ENCODE data around the gene PAPPA. TPM values are rescaled to one million over a fixed set of nuclear protein-coding genes. Genes with fewer than 3 reads are reported as not detected.

PAPPA gene
- total RNA-seq, 2 donors from 2014 or later = not detected

GRCh38 chr9:116352958-116353357 is 199.4 kb downstream of the PAPPA start:
- no peaks in the 10 kb centered on the region for H3K4me1 Mint-ChIP-seq (ENCODE audit: low read depth)
- H3K36me3 Mint-ChIP-seq (ENCODE audit: insufficient read depth in 2 of 2) = no peaks in the 10 kb centered on the region
- no peak overlapping the region for H3K4me3 Mint-ChIP-seq
- no peak for ATAC-seq (replicated peaks in 1 of 2)
- H3K27ac Mint-ChIP-seq = no peak overlapping the region
- peaks cover 9% of the 10 kb centered on the region for H3K27me3 Mint-ChIP-seq (ENCODE audit: low read depth)
- DNase-seq = no peak
- H3K9me3 Mint-ChIP-seq = no peaks in the 10 kb centered on the region

- Mint-ChIP-seq H3K9me3 (no peaks in the 10 kb centered on the region), H3K36me3 (ENCODE audit: insufficient read depth in 2 of 2) (no peaks in the 10 kb centered on the region), H3K4me3 (no peak overlapping the region), H3K27me3 (ENCODE audit: low read depth) (peaks cover 9% of the 10 kb centered on the region), H3K27ac (no peak overlapping the region), H3K4me1 (ENCODE audit: low read depth) (no peaks in the 10 kb centered on the region)
- ATAC-seq (replicated peaks in 1 of 2) = no peak
- no peak for DNase-seq
Observed at GRCh38 chr9:116355153-116355921, 201.7 kb downstream of the PAPPA start.

DNA sequence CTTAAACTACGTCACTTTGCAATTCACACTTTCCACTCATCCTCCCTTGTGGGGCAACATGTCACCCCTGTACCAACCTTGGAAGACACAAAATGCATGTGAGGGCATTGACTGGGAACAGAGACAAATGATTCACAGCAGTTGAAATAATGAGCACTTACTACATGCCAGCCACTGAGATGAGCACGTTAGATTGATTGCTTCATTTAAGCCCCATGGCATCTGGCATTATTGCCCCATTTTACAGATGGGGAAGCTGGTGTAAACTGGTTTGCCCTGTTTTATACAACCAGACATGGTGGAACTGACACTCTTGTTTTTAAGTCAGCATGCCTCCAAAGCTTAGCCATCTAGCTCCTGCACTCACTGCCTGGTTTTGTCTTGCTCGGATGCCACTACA is 204.7 kb downstream of the PAPPA start:
- DNase-seq (no peak), ATAC-seq (replicated peaks in 1 of 2) (no peak)
- Mint-ChIP-seq H3K27me3 (ENCODE audit: low read depth) (peaks cover 9% of the 10 kb centered on the region), H3K27ac (no peak overlapping the region), H3K9me3 (no peaks in the 10 kb centered on the region), H3K4me1 (ENCODE audit: low read depth) (no peaks in the 10 kb centered on the region), H3K36me3 (ENCODE audit: insufficient read depth in 2 of 2) (no peaks in the 10 kb centered on the region), H3K4me3 (no peak overlapping the region)

DNA sequence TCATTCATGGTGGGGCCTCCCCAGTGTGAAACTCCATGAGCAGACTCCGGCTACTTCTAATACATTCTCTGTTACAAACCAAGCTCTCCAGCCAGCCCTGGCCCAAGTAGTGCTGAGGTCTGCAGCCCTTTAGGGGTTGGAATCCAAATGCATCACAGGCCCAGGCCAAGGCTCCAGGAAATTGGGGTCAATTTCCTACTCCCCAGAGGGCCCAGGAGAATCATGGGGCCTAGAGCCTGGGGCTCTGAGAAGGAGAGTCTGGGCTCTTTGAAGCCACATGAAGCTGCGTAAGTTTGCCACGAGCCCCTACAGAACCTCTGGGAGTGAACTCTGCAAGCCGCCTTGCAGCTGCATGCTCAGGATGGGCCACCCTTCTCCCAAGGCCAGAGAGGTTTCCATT is 206.4 kb downstream of the PAPPA start:
- no peak overlapping the region for H3K4me3 Mint-ChIP-seq
- no peaks in the 10 kb centered on the region for H3K4me1 Mint-ChIP-seq (ENCODE audit: low read depth)
- no peak for DNase-seq
- H3K27ac Mint-ChIP-seq = no peak overlapping the region
- no peaks in the 10 kb centered on the region for H3K9me3 Mint-ChIP-seq
- H3K36me3 Mint-ChIP-seq (ENCODE audit: insufficient read depth in 2 of 2) = no peaks in the 10 kb centered on the region
- peaks cover 1% of the 10 kb centered on the region for H3K27me3 Mint-ChIP-seq (ENCODE audit: low read depth)
- no peak for ATAC-seq (replicated peaks in 1 of 2)

GRCh38 chr9:116360989-116361388 is 207.4 kb downstream of the PAPPA start:
- Mint-ChIP-seq H3K36me3 (ENCODE audit: insufficient read depth in 2 of 2) (no peaks in the 10 kb centered on the region), H3K9me3 (no peaks in the 10 kb centered on the region), H3K27me3 (ENCODE audit: low read depth) (no peaks in the 10 kb centered on the region), H3K4me1 (ENCODE audit: low read depth) (no peaks in the 10 kb centered on the region), H3K4me3 (no peak overlapping the region), H3K27ac (no peak overlapping the region)
- DNase-seq (no peak), ATAC-seq (replicated peaks in 1 of 2) (no peak)

- no peak overlapping the region for H3K27ac Mint-ChIP-seq
- no peaks in the 10 kb centered on the region for H3K27me3 Mint-ChIP-seq (ENCODE audit: low read depth)
- no peaks in the 10 kb centered on the region for H3K36me3 Mint-ChIP-seq (ENCODE audit: insufficient read depth in 2 of 2)
- H3K9me3 Mint-ChIP-seq = no peaks in the 10 kb centered on the region
- ATAC-seq (replicated peaks in 1 of 2) = no peak
- DNase-seq = no peak
- no peak overlapping the region for H3K4me3 Mint-ChIP-seq
- H3K4me1 Mint-ChIP-seq (ENCODE audit: low read depth) = no peaks in the 10 kb centered on the region
Observed at GRCh38 chr9:116361547-116361946, 208.0 kb downstream of the PAPPA start.

GRCh38 chr9:116362493-116362892 is 208.9 kb downstream of the PAPPA start:
- H3K27me3 Mint-ChIP-seq (ENCODE audit: low read depth) = no peaks in the 10 kb centered on the region
- DNase-seq = no peak
- ATAC-seq (replicated peaks in 1 of 2) = no peak
- no peaks in the 10 kb centered on the region for H3K4me1 Mint-ChIP-seq (ENCODE audit: low read depth)
- no peak overlapping the region for H3K27ac Mint-ChIP-seq
- no peaks in the 10 kb centered on the region for H3K36me3 Mint-ChIP-seq (ENCODE audit: insufficient read depth in 2 of 2)
- no peaks in the 10 kb centered on the region for H3K9me3 Mint-ChIP-seq
- H3K4me3 Mint-ChIP-seq = no peak overlapping the region

DNA sequence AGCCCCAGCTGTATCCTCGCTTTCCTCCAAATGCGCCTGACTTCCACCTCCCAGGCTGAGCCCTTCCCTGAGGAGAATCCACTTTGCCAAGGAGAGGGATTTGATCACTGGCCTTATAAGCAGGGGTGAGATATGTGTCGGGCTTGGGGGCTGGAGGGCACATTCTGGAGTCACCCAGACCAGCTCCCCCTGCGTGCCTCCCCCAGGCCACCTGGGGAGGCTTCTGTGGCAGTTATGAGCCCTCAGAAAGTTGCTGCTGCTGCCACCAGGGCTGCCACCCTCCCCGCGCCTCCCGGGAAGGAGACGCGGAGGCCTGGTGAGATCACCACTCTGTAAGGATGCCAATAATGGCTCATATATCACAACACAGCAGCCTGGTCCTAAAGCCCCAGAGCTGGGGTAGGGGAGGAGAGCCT is 211.5 kb downstream of the PAPPA start:
- DNase-seq = no peak
- ATAC-seq (replicated peaks in 1 of 2) = no peak
- no peaks in the 10 kb centered on the region for H3K27me3 Mint-ChIP-seq (ENCODE audit: low read depth)

DNA sequence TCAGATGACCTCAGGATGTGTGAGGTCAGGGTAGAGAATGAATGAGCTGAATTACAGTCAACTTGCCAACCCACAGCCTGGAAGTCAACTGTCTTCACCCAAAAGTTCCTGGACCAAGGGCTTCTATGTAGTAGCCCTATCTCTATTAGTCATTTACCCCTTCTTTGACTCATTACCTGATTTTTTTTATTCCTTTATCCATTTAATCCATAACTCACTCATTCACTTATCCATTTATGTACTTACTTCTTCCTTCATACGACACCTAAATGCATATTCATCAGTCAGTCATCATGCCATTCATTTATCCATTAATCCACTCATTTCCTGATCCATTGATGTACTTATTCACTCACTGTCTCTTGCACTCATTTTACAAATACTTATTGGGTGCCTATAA is 212.7 kb downstream of the PAPPA start:
- H3K27ac Mint-ChIP-seq = no peak overlapping the region
- H3K27me3 Mint-ChIP-seq (ENCODE audit: low read depth) = no peaks in the 10 kb centered on the region
- no peak overlapping the region for H3K4me3 Mint-ChIP-seq
- no peaks in the 10 kb centered on the region for H3K36me3 Mint-ChIP-seq (ENCODE audit: insufficient read depth in 2 of 2)
- DNase-seq (no peak), ATAC-seq (replicated peaks in 1 of 2) (no peak)
- H3K9me3 Mint-ChIP-seq = no peaks in the 10 kb centered on the region
- no peaks in the 10 kb centered on the region for H3K4me1 Mint-ChIP-seq (ENCODE audit: low read depth)

More for the DNA sequence above, 211.5 kb downstream of the PAPPA start:
- Mint-ChIP-seq H3K36me3 (ENCODE audit: insufficient read depth in 2 of 2) (no peaks in the 10 kb centered on the region), H3K9me3 (no peaks in the 10 kb centered on the region), H3K27ac (no peak overlapping the region), H3K4me1 (ENCODE audit: low read depth) (no peaks in the 10 kb centered on the region), H3K4me3 (no peak overlapping the region)

GRCh38 chr9:116368680-116369079 is 215.1 kb downstream of the PAPPA start:
- H3K27me3 Mint-ChIP-seq (ENCODE audit: low read depth) = no peaks in the 10 kb centered on the region
- ATAC-seq (replicated peaks in 1 of 2) (no peak), DNase-seq (no peak)
- no peaks in the 10 kb centered on the region for H3K4me1 Mint-ChIP-seq (ENCODE audit: low read depth)
- no peak overlapping the region for H3K27ac Mint-ChIP-seq
- H3K9me3 Mint-ChIP-seq = no peaks in the 10 kb centered on the region
- no peaks in the 10 kb centered on the region for H3K36me3 Mint-ChIP-seq (ENCODE audit: insufficient read depth in 2 of 2)
- H3K4me3 Mint-ChIP-seq = no peak overlapping the region

DNA sequence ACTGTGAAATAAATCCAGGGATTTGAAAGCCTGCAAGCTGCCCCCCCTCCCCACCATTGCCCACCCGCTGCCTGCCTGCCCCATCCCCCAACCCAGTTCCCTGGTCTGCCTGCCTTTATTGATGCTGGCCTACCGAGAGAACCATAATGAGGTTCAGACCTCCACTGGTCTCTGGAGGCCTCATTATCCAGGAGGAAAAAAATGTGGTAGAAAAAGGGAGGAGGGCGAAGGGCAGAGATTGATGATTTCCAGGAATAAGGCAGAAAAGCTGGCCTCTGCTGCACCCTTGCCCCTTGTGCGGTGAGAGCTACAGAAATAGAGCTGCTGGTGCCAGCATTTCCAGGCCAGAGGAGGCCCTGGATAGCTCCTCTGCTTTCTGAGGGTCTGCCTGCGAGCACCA is 216.1 kb downstream of the PAPPA start:
- Mint-ChIP-seq H3K27ac (no peak overlapping the region), H3K4me3 (no peak overlapping the region), H3K27me3 (ENCODE audit: low read depth) (no peaks in the 10 kb centered on the region), H3K9me3 (peaks cover 0 to 2% of the 10 kb centered on the region in 2 donors), H3K4me1 (ENCODE audit: low read depth) (no peaks in the 10 kb centered on the region), H3K36me3 (ENCODE audit: insufficient read depth in 2 of 2) (peaks cover 0 to 2% of the 10 kb centered on the region in 2 donors)
- no peak for DNase-seq
- ATAC-seq (replicated peaks in 1 of 2) = no peak

DNA sequence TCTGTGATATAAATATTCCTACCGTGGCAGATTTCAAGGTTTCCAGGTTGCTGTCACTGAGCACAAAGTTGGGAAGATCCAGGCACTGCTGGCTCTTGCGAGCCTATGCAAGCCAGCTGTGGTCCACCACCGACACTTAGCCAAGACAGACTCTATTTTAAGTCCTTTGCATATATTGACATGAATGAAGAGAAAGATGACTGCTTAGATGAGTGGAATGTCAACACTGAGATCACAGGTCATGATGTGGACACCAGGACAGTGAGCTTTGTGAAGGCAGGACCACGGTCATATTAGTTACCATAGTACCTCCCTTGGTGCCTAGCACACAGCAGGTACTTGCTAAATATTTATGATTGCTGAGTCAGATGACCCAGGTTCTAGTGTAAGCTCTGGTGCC is 217.0 kb downstream of the PAPPA start:
- Mint-ChIP-seq H3K27ac (no peak overlapping the region), H3K9me3 (peaks cover 0 to 2% of the 10 kb centered on the region in 2 donors), H3K4me3 (no peak overlapping the region), H3K4me1 (ENCODE audit: low read depth) (no peaks in the 10 kb centered on the region), H3K36me3 (ENCODE audit: insufficient read depth in 2 of 2) (peaks cover 0 to 2% of the 10 kb centered on the region in 2 donors), H3K27me3 (ENCODE audit: low read depth) (no peaks in the 10 kb centered on the region)
- DNase-seq = no peak
- no peak for ATAC-seq (replicated peaks in 1 of 2)

GRCh38 chr9:116372081-116372673 is 218.6 kb downstream of the PAPPA start:
- Mint-ChIP-seq H3K4me3 (no peak overlapping the region), H3K4me1 (ENCODE audit: low read depth) (no peaks in the 10 kb centered on the region), H3K27me3 (ENCODE audit: low read depth) (no peaks in the 10 kb centered on the region), H3K36me3 (ENCODE audit: insufficient read depth in 2 of 2) (peaks cover 0 to 2% of the 10 kb centered on the region in 2 donors), H3K27ac (no peak overlapping the region), H3K9me3 (peaks cover 0 to 2% of the 10 kb centered on the region in 2 donors)
- no peak for ATAC-seq (replicated peaks in 1 of 2)
- no peak for DNase-seq

DNA sequence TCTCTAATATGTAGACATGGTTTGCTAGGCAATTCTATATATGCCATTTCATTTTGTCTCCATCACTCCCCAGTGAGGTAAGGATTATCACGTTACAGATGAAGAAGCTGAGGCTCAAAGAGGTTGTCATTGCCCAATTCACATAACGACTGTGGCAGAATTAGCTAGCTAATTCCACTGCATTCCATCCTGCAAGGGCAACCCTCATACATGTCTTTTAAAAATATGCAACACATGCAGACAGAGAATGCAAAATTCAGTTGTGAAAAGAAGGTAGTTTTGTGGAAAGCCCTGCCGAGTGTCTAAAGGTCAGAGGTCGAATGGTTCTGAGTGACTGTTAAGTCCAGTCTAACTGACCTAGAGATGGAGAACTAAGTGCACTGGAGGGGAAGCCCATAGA is 219.2 kb downstream of the PAPPA start:
- no peaks in the 10 kb centered on the region for H3K27me3 Mint-ChIP-seq (ENCODE audit: low read depth)
- H3K27ac Mint-ChIP-seq = no peak overlapping the region
- DNase-seq = no peak
- peaks cover 0 to 2% of the 10 kb centered on the region in 2 donors for H3K36me3 Mint-ChIP-seq (ENCODE audit: insufficient read depth in 2 of 2)
- peaks cover 0 to 2% of the 10 kb centered on the region in 2 donors for H3K9me3 Mint-ChIP-seq
- H3K4me3 Mint-ChIP-seq = no peak overlapping the region
- ATAC-seq (replicated peaks in 1 of 2) = no peak
- no peaks in the 10 kb centered on the region for H3K4me1 Mint-ChIP-seq (ENCODE audit: low read depth)

All from activated T-cell treated with anti-CD3 and anti-CD28 coated beads, Interleukin-2, amount 50 U/mL, for 72 hours (primary cell).